Lower lobe of right lung (tissue), 2 donors: Measurements from ENCODE around the gene PAM16. TPM values are rescaled to one million over a fixed set of nuclear protein-coding genes. Genes with fewer than 3 reads are reported as not detected.

Source experiments
- ATAC-seq, 2 donors: fragments of 200-7000 bp; cut with Tn5 transposase; one replicate each; pipeline ENCODE4 v1.9.1; 2020 to 2022; ENCODE audit warnings: mild to moderate bottlenecking in 2 of 2, moderate library complexity in 2 of 2
- DNase-seq: peaks from one replicate; pipeline ENCODE4 v3.0.0-alpha.2; 2020
- H3K27ac ChIP-seq: fragments of 200-600 bp; one replicate; pipeline ENCODE4 v1.8.0; 2022
- H3K27me3 ChIP-seq: fragments of 200-600 bp; one replicate; pipeline ENCODE4 v1.8.0; 2022; ENCODE audit warnings: low read depth
- H3K36me3 ChIP-seq: fragments of 200-600 bp; one replicate; pipeline ENCODE4 v1.8.0; 2022; ENCODE audit warnings: mild to moderate bottlenecking
- H3K4me1 ChIP-seq: fragments of 200-600 bp; one replicate; pipeline ENCODE4 v1.8.0; 2022
- H3K4me3 ChIP-seq: fragments of 200-600 bp; one replicate; pipeline ENCODE4 v1.8.0; 2022; ENCODE audit warnings: mild to moderate bottlenecking
- H3K9me3 ChIP-seq: fragments of 200-600 bp; one replicate; pipeline ENCODE4 v1.8.0; 2022
- CTCF ChIP-seq: fragments of 200-600 bp; IDR thresholded peaks from one replicate; pipeline ENCODE4 v1.8.0; 2022; ENCODE audit warnings: antibody characterized with exemption, mild to moderate bottlenecking
- intact Hi-C: fragments of 100-400 bp; cut with DNase I; formaldehyde crosslinking; loops from one replicate; pipeline ENCODE4 v1.11.0; 2022
- total RNA-seq: library from RNA; stranded (reverse); fragmentation: NEBNext Ultra II Directional; extraction: Animal tissue kit (Norgen Biotek cat#: 25700); gene quantifications from one replicate; pipeline ENCODE4 v1.2.1, GENCODE V29; 2021
- donor health status: DM: no; HTN: yes; CAD: no; lungs with severe emphysema.

The PAM16 gene
- total RNA-seq, 1 donor from 2014 or later = 40.0 TPM

GRCh38 chr16:4385066-4385788 lies 34.1 kb upstream of the PAM16 start:
- Histone ChIP-seq H3K9me3 (no peaks in the 10 kb centered on the region), H3K27ac (no peak overlapping the region), H3K4me3 (no peak overlapping the region), H3K4me1 (peaks cover 31% of the 10 kb centered on the region), H3K36me3 (peaks cover 95% of the 10 kb centered on the region), H3K27me3 (no peaks in the 10 kb centered on the region)
- TF ChIP-seq CTCF = no peak
- ATAC-seq (no peak), DNase-seq (no peak)
- intact Hi-C loops = no loop called here

- ATAC-seq = no peak
- no peaks in the 10 kb centered on the region for H3K27me3 ChIP-seq
- no peak overlapping the region for H3K4me3 ChIP-seq
- no peak for DNase-seq
- H3K9me3 ChIP-seq = no peaks in the 10 kb centered on the region
- H3K4me1 ChIP-seq = peaks cover 35% of the 10 kb centered on the region
- TF ChIP-seq CTCF = no peak
- H3K27ac ChIP-seq = peak overlapping the region; percentile 21
- intact Hi-C loops = no loop called here
- peaks cover 88% of the 10 kb centered on the region for H3K36me3 ChIP-seq
Observed at GRCh38 chr16:4384509-4384942, 33.4 kb upstream of the PAM16 start.

- no peak for DNase-seq
- Histone ChIP-seq H3K27ac (peak overlapping the region; percentile 21), H3K36me3 (peaks cover 83% of the 10 kb centered on the region), H3K4me3 (no peak overlapping the region), H3K4me1 (peaks cover 35% of the 10 kb centered on the region), H3K27me3 (no peaks in the 10 kb centered on the region), H3K9me3 (no peaks in the 10 kb centered on the region)
- TF ChIP-seq CTCF = no peak
- intact Hi-C loops = no loop called here
- no peak for ATAC-seq
Observed at GRCh38 chr16:4383591-4384444, 32.7 kb upstream of the PAM16 start.

GRCh38 chr16:4382795-4383357 lies 31.8 kb upstream of the PAM16 start:
- intact Hi-C loops = no loop called here
- ATAC-seq (no peak), DNase-seq (no peak)
- H3K27ac ChIP-seq = no peak overlapping the region
- TF ChIP-seq CTCF = no peak
- no peaks in the 10 kb centered on the region for H3K27me3 ChIP-seq
- no peaks in the 10 kb centered on the region for H3K9me3 ChIP-seq
- peaks cover 78% of the 10 kb centered on the region for H3K36me3 ChIP-seq
- H3K4me1 ChIP-seq = peaks cover 39% of the 10 kb centered on the region
- H3K4me3 ChIP-seq = no peak overlapping the region

GRCh38 chr16:4381935-4382794 lies 31.0 kb upstream of the PAM16 start:
- no peak for ATAC-seq
- intact Hi-C loops = no loop called here
- TF ChIP-seq CTCF = no peak
- Histone ChIP-seq H3K27ac (no peak overlapping the region), H3K9me3 (no peaks in the 10 kb centered on the region), H3K27me3 (no peaks in the 10 kb centered on the region), H3K4me3 (no peak overlapping the region), H3K4me1 (peaks cover 45% of the 10 kb centered on the region), H3K36me3 (peaks cover 75% of the 10 kb centered on the region)
- DNase-seq = no peak
